ENCODE results near the gene SUN1. TPM values are rescaled to one million over a fixed set of nuclear protein-coding genes. Genes with fewer than 3 reads are reported as not detected.

SUN1 gene
- total RNA-seq, 1 experiment from 2014 or later, result 78.1 TPM

DNA sequence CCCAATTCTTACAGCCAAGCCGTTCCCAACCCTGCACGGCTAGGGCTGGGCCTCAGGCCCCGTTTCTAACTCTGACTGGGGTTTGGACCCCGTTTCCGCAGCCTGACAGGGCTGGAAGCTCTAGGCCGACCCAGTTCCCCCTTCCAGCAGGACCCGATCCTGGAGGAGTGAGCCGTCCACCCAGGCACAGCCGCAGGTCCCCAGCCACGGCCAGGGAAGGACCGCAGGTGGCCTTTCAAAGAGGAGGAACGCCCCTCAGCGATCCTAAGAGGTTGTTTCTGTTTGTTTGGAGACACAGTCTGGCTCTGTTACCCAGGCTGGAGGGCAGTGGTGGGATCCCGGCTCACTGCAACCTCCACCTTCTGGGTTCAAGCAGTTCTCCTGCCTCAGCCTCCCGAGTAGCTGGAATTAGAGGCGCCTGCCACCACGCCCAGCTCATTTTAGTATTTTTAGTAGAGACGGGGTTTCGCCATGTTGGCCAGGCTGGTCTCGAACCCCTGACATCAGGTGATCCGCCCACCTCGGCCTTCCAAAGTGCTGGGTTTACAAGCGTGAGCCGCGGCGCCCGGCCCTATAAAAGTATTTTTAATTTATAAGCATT is 43.3 kb downstream of the SUN1 start:
- DNase-seq (ENCODE audit: extremely low read depth, low read depth), result no peak

DNA sequence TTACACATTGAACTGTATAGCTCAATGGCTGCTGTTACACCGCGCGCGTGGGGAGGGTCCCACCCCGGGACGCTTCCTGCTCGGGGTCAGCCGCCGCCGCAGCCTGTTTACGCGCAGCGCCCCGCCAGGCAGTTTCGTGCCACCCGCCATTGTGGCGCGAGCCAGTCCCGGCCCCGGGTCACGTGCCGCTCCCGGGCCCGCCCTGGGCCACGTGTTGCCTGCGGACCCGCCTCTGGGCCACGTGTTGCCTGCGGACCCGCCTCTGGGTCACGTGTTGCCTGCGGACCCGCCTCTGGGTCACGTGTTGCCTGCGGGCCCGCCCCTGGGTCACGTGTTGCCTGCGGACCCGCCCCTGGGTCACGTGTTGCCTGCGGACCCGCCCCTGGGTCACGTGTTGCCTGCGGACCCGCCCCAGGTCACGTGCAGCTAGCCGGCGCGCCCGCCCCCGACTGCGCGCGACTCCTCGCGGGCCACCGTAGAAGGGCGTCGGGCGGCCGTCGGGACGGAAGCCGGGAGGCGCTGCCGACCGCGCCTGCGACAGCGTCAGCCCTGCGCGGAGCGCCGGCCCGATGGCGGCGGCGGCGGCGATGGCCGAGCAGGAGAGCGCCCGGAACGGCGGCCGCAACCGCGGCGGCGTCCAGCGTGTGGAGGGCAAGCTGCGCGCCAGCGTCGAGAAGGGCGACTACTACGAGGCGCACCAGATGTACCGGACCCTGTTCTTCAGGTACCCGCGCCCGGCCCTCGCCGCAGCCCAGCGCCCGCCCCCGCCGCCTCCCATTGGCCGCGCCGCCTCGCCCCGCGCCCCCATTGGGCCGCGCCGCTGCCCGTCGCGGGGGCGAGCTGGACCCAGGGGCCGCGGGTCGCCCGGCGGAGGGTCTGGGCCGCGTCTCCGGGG is 44.0 kb downstream of the SUN1 start, which contains the start of gene GET4:
GET4 (plus strand) TSS at position 478 of the 895 bp plus-strand sequence; CDS start at position 570, 92 bp downstream.
- DNase-seq (ENCODE audit: extremely low read depth, low read depth), result peak; percentile 91

DNA sequence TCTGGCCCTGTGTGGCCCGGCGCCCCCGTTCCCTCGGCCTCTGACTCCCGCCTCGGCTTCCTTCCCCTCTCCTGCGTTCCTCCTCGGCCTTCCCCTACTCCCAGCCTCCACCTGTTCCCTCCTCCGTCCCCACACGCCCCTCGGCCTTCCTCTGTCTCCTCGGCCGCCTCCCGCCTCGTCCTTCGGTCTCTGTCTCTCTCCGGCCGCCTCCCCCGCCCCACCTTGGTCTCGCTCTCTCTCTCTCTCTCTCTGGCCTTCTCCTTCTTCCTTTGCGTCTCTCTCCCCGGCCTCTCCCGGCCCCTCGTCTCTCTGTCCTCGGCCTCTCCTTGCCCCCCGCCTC is 44.7 kb downstream of the SUN1 start:
- DNase-seq (ENCODE audit: extremely low read depth, low read depth), result no peak

DNA sequence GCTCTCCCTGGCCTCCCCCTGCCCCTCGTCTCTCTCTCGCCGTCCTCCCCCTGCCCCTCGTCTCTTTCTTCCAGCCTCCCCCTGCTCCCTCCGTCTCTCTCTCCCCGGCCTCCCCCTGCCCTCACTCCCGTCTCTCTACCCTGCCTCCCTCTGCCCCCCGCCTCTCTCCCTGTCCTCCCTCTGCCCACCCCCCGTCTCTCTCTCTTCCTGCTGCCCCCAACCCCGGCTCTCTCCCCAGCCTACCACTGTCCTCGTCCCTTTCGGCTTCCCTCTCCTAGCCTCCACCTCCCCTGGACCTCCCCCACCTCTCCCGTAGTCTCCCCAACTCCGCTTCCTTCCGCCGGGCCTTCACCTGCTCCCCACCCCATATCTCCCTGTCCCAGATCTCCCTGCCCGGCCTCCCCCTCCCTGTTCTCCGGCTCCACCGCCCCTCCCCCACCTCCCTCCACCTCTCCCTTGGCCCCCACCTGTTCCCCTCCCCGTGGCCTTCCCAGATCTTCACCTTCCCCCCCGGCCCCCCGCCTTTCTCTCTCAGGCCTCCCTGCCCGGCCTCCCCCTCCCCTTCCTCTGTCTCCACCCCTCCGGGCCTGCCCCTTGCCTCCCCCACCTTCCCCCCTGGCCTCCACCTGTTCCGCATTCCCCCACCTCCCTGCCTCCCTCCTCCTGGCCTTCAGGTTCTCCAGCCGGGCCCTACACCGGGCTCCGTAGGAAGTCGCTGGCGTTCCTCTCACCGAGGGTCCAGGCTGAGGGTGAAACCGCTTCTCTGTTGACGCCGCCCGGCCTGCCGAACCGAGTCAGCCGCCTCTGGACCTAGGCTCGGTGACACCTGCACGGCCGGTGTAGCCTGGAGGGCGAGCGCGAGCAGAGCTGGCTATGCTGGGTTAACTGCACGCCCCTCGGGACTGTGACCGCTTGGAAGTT is 45.3 kb downstream of the SUN1 start:
- DNase-seq (ENCODE audit: extremely low read depth, low read depth), result no peak

DNA sequence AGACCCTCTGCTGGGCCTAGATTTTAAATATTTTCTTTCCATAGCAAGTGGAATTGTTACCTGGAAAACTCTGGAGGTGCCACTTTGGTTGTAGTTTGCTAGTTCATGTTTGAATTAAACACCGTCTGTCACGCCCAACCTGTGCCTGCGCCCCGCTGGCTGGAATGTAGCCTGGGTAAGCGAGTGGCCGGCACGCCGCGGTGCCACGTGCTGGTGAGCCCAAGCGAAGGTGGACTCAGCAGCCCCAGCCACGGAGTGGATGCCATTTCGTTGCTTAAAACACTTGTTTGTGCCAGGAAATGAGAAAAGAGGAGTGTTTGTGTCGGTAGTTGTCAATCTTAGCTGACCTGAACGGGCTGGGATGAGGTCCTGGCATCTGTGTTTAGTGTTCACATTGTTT is 46.8 kb downstream of the SUN1 start:
- no peak for DNase-seq (ENCODE audit: extremely low read depth, low read depth)

DNA sequence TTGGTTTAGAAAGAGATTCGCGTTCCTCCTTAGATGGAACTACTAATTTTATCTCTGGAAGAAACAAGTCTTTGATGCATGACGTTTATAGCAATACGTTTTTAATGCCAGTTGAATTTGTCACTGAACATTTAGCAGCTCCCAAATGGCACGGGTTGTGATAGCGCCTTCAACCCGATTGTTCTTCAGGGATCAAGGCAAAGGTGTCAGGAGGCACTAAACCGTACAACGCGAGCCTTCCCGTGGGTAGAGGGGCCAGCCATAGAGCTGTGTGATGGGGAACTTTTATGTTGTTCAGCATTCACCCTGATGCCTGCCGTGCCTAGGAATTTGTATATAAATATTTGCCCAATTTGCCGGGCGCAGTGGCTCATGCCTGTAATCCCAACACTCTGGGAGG is 47.4 kb downstream of the SUN1 start:
- no peak for DNase-seq (ENCODE audit: extremely low read depth, low read depth)

DNA sequence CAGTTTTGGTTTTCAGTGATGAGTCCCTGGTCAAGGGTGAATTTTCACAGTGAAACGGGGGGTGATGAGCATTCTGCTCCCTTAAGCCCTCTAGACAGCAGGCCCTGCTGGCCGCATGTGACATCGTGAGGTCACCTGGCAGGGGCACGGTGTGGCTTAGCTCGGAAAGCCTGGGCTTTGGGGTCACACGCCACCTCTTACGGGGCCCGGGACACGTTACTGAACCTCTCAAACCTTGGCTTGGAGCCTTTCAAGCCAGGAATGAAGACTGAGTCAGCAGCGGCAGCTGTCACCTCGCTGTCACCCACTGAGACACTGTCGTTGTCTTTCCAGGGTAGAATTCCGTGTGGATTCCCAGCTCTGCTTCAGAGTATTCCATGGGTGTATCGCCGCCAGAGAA is 48.2 kb downstream of the SUN1 start:
- no peak for DNase-seq (ENCODE audit: extremely low read depth, low read depth)

DNA sequence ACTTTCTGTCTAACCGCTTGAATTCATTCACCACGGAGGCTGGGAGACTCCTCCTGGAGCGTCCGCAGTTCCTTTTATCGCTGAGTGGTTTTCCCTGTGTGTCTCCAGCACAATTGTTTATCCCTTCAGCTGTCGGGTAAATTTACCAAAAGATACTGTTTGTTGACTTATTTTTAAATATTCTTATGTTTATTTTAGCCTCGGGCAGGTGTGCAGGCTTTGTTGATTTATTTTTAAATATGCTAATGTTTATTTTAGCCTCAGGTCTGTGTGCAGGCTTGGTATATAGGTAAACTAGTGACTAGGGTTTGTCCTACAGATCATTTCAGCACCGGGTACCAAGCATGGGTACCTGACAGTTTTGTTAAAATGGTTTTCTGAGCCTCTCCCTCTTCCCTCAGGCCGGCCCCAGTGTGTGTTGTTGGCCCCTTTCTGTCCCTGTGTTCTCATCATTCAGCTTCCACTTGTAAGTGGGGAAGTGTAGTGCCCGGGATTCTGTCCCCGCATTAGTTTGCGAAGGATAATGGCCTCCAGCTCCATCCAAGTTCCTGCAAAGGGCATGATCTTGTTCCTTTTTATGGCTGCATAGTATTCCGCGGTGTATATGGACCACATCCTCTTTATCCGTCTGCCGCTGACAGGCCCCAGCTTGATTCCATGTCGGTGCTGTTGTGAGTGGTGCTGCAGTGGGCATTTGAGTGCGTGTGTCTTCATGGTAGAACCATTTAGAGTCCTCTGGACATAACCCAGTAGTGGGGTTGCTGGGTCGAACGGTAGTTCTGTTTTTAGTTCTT is 49.4 kb downstream of the SUN1 start:
- no peak for DNase-seq (ENCODE audit: extremely low read depth, low read depth)

DNA sequence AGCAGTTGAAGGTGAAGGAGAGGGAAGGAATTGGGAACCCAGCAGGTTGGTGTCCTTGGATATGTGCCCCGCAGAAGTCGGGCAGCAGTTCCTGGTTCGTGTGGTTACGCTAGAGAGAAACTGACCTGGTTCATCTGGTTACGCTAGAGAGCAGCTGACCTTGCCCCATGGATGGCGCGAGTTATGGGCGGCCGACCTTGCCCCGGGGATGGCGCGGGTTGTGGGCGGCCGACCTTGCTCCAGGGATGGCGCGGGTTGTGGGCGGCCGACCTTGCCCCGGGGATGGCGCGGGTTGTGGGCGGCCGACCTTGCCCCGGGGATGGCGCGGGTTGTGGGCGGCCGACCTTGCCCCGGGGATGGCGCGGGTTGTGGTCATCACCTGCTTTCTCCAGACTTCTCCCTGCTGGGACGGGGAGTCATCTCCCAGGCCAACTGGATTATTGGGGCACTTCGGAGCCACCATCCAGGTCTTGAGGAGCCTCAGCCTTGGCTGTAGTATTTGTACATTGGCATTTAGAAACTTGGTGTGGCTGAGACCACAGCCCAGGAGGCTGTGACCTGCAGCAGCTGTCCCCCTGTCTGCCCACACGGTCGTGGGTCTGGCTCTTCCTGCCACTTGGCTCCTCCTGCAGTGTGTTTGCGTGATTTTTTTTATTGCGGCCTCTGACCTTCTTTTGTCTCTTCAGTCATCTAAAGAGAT is 50.2 kb downstream of the SUN1 start:
- no peak for DNase-seq (ENCODE audit: extremely low read depth, low read depth)

DNA sequence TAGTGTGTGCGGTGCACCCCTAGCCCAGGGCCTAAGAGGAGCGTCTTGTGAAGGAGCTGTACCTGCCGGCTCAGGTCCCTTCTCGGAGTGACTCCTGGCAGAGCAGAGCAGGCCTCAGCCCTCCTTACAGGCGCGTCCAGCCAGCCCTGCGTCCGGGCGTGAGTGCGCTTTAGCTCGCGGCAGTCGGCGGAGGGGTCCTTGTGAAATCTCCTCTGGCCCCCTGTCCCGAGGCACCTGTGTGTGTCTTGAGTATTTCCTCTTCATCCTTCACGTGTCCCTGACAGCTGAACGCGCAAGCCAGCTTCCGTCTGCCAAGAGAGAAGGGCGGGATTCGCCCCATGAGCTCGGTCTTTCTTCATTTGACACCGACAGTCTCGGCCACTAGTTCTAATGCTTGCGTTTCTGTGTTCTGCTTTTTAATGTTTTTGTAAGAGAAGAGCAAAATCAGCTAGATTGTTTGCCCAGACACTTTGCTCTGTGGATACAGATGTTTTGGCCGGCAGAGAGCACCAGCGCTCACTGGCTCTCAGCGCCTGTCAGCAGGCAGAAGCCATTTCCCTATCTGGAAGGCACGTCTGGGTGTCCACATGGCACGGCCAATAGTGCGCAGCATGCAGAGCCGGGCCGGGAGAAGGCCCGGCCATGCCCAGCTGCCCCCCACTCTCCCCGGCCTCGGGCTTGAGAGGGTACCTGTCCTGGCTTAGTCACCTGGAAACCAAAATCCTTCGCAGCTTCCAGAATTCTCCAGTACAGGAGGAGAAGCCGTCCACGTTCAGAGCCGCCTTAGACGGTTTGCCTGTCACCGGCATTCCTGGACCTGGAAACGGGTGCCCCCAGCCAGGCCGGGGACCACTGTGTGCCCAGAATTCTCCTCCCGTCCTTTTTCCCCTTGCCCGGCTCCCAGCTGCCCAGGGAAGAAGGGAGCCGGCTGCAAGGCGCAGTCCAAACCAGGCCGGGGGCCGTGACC is 51.1 kb downstream of the SUN1 start:
- no peak for DNase-seq (ENCODE audit: extremely low read depth, low read depth)

DNA sequence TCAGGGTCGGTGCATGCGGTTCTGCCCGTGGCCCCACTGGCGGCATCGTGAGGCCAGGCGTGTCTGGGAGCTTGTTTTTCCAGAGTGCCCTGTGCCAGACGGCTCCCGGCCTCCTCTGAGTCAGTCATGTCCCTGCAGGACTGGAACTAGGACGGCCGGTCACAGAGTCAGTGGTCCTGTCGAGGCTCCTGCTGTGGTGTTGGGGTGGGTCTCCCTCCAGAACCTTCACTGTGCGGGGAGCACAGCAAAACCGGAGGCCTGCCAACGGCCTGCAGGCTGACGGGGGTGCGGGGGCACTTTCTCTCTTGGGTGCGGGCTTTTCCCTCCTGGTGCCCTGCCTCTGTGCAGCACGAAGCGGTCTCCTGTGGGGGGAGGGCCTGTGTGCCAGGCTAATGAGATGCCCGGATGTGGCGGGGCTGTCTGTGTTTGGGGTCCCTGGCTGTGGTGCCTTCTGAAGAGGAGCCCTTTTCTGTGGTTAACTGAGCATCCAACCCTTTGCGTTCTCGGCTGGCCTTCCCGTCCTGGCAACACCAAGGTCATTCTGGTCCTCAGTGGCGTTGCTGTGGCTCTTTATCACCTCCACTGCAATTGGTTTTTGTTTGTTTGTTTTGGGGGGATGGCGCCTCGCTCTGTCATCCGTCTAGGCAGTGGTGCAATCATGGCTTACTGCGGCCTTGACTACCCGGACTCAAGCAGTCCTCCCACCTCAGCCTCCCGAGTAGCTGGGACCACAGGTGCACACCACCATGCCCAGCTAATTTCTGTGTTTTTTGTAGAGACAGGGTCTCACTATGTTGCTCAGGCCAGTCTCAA is 52.1 kb downstream of the SUN1 start:
- DNase-seq (ENCODE audit: extremely low read depth, low read depth), result no peak

DNA sequence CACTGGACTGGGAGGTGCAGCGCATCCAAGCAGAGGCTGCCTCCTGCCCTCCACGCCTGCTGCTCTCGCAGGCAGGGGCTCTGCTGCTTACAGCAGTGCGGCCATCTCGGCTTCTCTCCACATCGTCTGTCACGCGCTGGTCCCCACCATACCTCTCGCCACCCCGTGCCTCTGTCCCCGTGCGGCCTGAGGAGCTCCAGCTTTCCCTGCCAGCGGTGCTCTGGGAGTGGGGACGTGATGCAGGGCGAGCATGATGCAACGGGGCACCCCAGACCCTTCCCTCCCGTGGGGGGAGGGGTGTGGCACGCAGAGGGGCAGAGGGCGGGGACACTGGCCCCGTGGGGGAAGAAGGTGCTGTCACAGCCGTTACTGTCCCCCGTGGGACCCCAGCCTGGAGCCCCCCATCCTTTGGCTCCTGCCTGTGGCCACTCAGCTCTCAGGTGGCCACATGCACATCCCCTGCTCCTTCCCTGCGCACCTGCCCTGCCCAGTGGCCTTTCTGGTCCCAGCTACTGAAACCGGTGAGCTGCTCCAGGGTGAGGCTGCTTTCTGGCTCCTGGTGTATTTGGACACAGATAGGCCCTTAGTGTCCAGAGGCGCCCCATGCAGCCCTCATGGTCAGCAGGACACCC is 53.1 kb downstream of the SUN1 start:
- DNase-seq (ENCODE audit: extremely low read depth, low read depth), result no peak

DNA sequence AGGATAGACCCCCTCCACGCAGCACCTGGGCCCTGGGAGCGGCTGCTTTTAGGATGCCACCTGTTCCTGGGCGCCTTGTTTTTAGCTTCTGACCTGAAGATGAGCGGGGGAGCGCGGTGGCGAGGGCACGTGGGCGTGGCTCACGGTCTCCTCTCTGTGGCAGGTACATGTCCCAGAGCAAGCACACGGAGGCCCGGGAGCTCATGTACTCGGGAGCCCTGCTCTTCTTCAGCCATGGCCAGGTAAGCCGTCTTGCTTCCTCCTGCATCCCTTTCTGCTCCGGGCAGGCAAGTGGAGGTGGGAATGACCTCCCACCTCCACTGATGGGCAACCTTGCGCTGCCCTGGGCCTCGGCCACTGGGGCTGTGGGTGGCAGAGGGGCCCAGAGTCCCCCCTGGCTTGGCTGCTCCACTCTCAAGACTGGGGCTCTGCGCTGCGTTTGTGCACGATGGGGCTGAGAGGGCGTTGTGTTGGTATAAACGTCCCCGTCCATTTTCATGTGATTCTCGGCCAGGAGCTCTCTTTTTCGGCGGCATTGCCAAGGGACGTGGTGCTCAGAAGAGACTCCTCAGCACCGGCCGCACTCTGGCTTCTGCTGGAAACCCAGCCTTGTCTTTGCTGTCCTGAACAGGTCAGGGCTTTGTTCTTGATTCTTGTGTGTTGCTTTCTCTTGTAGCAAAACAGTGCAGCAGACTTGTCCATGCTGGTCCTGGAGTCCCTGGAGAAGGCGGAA is 53.8 kb downstream of the SUN1 start:
- DNase-seq (ENCODE audit: extremely low read depth, low read depth), result no peak

DNA sequence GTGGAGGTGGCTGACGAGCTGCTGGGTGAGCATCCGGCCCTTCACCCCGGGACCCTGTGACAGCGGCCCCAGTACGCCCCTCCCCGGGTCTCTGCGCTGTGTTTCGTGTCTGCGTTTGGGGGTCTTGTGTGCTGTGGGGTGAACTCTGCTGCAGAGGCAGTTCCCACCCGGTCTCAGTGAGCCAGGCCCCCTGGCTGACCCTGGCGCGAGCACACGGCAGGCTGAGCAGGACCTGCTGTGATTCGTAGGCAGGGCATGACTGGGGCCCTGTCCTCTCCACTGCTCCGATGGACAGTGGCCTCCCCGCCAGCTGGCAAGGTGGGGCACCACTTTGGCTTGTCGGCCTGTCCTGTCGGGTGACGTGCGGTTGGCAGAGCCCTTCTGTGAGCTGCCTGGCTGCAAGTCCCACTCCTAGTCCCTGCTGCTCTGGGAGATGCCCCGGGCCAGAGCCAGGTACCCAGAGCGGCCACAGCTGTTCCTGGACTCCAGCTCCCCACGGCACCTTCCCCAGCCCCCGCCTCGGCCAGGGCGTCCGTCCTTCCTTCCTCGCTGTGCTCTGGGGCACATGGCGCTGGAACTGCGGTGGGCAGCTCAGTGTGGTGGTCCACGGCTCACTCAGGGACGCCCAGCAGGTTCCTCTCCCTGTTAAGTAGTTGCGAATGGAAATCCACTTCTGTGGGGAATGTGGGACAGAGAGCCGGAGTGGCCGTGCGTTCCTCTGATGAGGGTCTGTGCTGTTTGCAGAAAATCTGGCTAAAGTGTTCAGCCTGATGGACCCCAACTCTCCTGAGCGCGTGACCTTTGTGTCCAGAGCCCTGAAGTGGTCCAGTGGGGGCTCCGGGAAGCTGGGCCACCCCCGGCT is 54.6 kb downstream of the SUN1 start:
- no peak for DNase-seq (ENCODE audit: extremely low read depth, low read depth)

DNA sequence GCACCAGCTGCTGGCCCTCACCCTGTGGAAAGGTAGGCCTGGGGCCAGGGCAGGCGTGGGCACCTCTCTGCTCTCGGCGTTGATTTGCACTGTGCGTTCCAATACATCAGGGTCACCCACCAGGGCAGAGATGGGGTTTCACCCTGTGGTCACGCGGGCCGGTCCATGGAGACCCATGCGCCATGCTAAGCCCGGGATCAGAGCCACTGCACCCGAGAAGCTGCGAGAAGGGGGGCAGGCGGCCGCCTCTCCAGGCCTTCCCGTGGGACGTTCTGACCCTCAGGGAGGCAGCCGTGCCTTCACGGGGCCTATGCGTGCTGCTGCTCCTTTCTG is 55.2 kb downstream of the SUN1 start:
- DNase-seq (ENCODE audit: extremely low read depth, low read depth), result no peak

Data from NCI-H460 (cell line).